Activated CD4-positive, CD25-positive, alpha-beta regulatory T cell treated with anti-CD3 and anti-CD28 coated beads, Interleukin-2, amount 50 U/mL, for 72 hours (primary cell): ENCODE measurements around the gene PKMYT1.

Experiments used
- DNase-seq: peaks from one replicate; pipeline ENCODE4 v3.0.0; 2021

PKMYT1 gene

DNA sequence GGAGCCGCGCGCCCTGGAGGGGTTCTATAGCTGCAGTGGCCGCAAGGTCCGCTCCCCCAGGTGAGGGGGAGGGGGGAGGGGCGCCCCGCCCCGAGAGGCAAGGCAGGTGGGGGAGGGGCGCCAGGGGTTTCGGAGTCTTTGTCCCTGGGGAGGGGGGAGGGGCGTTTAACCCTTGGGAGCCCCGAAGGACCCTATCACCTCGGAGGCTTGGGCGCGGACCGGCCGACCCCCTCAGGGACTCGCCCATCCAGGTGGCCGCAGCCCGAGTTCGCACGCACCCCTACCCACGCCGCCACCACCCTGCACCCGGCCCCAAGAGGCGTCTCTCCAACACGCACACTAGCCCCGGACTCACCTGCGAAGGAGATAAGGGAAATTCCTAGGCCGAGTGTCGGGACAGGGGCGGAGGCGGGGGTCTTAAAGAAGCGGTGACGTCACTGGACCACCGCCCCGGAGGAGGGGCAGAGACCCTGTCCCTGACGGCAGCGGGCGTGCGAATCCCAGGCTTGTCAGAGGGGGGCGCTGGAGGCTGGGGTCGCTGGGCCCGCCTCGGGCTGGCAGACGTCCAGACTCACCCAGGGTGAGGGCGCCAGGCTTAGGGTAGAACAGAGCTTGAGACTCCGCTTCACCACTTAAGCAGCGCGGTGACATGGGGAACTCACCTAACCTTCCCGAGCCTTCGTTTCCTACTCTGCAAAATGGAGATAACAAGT, 37.7 kb upstream of the PKMYT1 start, which contains the start of gene CLDN6:
CLDN6 (minus strand) TSS at position 390 of the 713 bp plus-strand sequence. CDS start 2,162 bp downstream, outside the sequence.
- DNase-seq: no peak

DNA sequence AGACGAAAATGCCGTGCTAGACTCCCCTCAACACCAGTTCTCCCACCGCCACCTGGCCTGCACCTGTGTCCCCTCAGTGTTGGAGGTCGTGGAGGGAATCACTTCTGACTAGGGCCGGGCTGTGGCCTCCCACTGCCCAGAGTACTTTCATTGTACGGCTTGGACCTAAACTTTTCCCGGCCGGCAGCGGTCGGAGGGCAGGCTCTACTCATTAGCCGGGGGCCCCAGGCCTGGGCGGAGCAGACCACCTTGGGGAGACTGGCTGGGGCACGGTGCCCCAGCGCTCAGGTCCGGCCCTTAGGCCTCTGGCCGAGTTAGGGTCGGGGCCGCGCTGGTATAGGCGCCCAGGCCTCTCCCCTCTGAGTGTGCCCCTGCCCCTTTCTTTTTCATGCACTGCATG, 37.1 kb upstream of the PKMYT1 start:
- no peak for DNase-seq

DNA sequence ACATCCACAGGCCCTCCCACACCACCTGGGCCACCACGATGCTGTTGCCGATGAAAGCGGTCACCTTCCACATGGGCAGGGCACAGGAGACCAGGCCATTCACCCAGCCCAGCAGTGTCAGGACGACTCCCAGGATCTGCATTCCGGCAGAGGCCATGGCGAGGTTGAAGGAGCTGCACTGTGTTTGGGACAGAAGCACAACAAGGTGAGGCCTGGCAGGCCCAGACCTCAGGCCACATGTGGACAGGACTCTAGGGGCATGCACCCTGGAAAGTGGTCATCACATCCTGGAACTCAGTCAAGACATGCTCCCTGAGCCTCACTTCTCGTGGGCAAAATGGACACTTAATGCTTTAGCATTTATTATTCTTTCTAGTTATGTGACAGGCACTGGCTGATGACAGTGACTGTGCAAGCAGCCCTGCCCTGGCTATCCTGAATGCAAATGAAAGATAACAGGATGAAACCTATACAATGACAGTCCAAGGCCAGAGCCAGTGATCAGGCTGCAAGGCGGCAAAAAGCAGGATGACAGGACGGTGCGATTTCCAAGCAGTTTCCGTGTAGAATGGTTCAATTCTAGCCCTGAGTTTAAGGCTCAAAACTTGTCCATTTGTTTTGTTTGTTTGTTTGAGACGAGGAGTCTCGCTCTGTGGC, 35.7 kb upstream of the PKMYT1 start:
- no peak for DNase-seq

DNA sequence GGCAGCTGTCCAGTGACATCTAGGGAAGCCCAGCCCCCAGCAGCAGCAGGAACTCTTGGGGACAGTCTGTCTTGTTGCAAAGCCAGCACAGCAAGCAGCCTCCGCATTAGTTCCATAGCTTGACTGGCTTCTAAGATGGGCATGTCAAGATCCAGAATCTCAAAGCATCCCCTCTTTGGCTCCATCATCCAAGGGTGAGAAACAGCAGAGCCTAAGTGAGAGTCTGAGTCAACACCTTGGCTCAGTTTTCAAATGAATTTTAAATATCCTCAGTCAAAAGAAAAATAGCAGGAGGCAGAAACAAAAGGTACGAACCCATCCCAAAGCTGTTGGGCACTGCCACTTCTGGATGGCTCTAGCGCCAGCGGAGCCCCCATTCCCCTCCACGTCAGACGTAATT, 34.7 kb upstream of the PKMYT1 start:
- DNase-seq: no peak

DNA sequence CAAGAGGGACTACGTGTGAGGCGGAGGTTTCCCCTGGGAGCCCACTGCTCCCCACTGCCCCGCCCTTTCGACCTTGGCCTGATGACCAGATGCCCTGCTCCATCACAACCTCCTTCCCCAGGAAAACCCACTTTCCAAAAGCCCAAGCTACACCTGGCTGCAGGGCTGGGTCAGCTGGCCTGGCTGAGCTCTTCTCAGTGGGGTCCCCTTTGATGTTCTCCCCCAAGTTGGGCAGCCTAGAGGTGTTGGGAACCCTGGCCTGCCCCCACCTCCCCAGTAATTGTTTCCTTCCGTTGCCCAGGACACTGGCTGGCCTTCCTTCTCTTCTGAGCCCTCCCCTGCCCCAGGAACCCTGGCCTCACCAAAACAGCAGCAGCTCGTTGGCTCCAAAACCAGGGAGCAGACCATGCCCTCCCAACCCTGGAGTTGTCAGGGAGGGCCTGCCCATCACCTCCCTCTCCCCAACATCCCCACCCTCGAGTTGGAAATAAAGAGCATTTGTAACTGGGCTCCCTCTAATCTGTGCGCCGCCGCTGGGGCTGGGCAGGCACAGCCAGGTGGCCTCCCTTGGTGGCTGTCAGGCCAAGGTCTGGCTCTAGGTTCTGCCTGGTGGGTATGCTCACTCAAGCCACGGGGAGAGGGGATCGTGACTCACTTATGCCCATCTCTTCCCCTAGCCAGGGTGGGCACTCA, 33.9 kb upstream of the PKMYT1 start:
- DNase-seq: no peak

DNA sequence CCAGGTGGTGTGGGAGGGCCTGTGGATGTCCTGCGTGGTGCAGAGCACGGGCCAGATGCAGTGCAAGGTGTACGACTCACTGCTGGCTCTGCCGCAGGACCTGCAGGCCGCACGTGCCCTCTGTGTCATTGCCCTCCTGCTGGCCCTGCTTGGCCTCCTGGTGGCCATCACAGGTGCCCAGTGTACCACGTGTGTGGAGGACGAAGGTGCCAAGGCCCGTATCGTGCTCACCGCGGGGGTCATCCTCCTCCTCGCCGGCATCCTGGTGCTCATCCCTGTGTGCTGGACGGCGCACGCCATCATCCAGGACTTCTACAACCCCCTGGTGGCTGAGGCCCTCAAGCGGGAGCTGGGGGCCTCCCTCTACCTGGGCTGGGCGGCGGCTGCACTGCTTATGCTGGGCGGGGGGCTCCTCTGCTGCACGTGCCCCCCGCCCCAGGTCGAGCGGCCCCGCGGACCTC, 33.3 kb upstream of the PKMYT1 start:
- no peak for DNase-seq

DNA sequence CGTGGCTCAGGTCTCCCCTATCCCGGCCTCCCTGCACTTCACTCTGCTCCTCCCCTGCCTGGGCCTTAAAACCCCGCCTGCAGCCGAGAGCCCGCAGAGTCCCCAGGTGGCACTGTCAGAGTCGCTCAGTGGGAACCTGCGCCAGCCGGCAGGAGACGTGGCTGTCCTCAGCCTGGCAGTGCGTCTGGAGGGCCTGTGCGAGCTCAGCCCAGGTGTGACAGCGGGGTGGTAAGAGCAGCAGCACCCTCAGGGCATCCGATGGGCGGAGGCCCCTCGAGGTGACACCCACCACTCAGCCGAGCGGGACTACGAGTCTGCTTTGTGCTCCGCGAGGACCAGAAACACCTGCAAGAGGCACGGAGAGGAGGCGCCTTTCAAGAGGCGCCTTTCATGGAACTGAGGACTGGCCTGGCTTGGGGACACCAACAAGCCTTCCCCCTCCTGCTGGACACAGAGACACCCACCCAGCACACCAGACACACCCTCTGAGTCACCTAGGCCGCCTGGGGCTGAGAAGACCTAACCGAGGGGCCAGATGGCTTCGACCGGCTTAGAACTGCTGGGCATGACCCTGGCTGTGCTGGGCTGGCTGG, 32.7 kb upstream of the PKMYT1 start, which contains the start of gene CLDN9:
CLDN9 (plus strand) TSS at position 96 of the 593 bp plus-strand sequence; CDS start at position 536, 440 bp downstream.
- no peak for DNase-seq

DNA sequence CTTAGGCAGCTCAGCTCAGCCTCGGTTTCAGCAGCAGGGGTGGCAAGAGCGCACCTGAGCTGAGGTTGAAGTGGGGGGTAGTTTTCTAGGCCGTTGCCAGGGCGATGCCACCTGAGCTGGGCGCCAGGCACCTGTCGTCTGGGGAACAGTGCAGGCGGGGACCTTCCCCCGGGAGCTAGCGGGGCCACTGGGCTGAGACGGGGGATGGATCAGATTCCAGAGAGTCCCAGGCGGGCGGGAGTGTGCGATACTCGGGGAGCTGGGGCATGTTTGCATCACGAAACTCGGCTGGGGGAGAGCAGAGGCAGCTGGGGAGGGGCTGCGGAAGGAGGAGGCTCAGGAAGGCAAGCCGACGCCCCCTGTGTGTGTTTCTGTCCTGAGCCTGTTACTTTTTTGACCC, 32.0 kb upstream of the PKMYT1 start:
- no peak for DNase-seq

DNA sequence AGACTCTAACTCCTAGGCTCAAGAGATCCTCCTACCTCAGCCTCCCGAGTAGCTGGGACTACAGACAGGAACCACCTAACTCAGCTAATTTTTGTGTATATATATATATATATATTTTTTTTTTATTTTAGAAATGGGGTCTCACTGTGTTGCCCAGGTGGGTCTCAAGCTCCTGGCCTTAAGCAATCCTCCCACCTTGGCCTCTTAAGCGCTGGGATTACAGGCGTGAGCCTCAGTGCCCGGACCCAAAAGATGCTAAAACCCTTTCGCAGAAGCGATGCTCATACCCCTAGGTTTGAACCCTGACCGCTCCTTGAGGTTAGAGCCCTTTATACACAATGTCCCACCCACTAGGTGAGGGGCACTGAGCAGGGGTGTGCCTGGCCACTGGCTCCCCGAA, 30.3 kb upstream of the PKMYT1 start:
- DNase-seq: no peak

DNA sequence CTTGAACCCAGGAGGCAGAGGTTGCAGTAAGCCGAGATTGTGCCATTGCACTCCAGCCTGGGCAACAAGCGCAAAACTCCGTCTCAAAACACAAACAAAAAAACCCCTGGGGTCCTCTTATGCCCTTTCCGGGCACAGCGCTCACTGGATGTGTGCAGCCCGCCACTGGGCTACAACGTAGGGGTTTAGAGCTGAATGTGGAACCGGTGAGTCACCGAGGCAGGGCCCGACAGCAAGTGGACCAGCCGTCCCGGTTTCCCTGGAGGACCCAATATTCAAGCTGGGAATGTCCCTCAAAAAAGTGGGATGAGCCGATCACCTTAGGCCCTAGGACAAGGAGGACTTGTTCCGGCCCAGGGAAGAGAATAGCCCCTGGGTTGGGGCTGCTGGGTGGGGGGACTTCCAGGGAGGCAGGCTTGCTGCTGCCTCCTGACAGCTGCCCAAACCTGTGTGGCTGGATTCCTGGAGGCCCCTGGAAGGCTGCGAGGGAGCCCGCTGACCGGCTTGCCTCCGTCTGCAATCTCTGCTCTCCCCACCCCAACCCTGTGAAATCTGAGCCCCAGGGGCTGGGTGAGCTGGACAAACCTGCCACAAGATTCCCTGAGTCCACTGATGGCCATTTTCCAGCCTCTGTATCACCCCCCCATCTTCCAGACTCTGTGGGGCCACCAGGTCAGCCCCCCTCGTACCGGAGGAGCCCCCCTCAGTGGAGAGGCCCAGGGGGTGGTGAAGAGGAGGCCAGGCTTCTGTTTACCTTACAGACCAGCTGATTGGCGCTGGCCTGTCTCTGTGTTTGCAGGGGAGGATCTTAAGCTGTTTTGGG, 29.5 kb upstream of the PKMYT1 start:
- no peak for DNase-seq

DNA sequence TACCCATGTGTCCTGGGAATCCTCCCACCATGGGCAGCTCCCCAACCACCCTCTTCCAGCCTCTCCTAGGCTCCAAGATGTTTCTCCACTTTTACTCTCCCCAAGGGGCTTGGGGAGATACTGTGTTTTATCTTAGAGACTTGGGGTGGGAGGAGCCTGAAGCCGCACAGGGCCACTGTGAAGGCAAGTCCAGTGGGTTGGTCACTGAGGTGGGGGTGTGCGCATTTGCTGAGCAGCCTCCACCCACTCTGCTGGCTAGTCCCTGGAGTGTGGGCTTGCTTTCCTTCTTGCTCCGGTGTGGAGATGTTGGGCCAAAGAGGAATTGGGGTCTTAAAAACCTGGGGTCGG, 28.4 kb upstream of the PKMYT1 start:
- DNase-seq: no peak

DNA sequence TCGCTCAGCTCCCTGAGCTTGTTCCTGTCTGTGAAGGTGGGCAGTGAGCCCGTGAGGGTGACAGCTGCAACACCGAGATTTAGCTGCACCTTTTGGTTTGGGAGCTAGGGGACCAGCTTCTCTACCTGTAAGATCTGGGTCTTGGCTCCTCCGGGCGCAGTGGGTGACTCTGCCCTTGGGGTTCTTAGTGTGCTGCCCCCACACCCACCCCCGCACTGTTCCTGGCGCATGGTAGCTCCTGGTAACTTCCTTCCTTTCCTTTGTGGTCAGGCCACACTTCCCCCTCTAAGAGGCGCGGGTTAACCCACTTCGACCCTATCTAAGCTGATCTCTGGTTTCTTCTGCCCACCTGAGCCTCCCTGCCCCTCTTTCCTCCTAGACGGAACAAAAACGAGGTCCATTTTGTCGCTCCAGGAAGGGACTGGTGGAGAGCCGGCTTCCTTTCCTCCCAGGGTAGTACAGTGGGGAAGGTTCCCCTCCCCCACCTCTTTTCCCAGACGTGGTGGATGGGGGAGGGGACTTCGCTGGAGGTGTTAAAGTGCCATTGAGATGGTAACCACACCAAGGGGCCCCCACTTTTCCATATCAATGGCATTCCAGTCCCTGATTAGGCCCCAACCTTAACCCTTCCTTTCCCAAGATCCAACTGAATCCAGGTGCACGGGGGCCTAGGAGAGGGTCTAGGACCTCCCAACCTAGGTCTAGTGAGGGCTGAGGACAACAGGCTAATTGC, 27.9 kb upstream of the PKMYT1 start:
- DNase-seq: no peak

DNA sequence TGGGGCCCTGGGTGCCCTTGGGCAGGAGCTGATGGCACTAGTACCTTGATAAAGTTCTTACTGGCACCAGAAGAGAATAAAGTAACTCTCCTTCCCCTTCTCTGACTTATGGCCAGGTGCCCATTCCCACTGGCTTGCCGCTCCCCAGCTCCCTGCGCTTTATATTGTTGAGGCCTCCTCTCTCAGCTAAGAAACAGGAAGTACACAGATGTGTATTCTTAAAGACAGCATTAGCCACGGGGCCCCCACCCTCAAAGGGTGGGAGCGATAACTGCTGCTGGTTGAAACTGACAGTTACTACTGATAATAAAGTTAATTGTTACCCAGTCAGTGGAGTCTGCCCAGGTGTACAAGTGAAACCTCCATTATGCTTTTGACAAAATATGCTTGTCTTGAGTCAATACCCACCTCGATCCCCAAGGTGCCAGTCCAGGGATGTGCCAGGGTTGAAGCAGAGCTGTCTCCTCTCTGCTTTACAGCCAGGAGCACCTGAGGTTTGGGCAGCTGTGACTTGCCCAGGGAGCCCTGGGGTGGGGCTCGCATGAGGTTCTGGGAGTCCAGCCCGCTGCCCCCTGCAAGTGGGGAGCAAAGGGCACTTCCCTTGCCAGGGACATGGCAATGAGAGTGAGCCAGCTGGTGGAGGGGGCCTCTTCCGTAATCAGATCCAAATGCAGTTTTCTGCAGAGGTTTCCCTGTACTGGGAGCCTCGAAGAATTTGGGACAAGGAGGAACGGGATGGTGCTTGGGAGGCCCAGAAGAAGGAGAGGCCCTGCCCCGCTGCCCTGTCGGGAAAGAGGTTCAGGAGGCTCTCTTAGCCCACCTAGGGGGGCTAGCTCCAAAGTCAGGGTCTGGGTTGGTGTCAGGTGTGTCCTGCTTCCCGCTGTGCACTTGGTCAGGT, 27.1 kb upstream of the PKMYT1 start:
- no peak for DNase-seq

DNA sequence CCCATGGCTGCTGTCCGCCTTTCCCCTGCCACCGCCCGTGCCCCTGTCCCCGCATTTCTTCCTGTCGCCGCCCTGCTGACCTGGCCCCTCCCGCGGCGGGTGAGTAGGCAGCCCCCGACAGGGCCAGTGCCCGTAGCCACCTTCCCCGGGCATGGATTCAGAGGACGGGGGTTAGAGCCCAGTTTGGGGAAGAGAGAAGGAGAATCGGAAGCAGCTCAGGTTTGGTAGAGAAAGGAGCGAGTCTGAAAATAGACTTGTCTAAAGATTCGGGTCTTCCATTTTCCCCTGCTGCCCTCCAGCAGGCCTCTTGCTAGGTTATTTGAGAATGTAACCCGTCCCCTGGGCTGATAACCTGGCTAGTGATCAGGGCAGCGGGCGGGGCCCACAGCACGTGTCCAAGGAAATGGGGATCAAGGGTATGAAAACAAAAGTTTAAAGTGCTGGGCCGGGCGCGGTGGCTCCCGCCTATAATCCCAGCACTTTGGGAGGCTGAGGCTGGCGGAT, 24.6 kb upstream of the PKMYT1 start:
- DNase-seq: no peak

DNA sequence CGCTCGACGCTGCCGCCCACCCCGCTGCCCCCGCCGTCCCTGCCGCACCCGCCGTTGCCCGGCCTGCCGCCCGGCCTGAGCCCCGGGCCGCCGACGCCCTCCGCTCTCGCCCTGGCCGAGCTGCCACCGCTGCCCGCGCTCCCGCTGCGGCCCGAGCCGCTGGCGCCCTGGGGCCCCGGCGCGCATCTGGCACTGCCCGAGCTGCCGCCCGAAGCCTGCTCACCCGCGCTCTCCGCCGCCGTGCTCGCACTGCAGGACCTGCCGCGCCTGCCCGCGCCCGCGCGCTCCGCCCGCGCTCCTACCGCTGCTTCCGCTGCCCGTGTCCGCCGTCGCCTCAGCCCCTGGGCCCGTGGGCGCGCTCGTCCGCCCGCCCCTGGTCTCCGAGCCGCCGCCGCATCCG, 24.1 kb upstream of the PKMYT1 start:
- no peak for DNase-seq

DNA sequence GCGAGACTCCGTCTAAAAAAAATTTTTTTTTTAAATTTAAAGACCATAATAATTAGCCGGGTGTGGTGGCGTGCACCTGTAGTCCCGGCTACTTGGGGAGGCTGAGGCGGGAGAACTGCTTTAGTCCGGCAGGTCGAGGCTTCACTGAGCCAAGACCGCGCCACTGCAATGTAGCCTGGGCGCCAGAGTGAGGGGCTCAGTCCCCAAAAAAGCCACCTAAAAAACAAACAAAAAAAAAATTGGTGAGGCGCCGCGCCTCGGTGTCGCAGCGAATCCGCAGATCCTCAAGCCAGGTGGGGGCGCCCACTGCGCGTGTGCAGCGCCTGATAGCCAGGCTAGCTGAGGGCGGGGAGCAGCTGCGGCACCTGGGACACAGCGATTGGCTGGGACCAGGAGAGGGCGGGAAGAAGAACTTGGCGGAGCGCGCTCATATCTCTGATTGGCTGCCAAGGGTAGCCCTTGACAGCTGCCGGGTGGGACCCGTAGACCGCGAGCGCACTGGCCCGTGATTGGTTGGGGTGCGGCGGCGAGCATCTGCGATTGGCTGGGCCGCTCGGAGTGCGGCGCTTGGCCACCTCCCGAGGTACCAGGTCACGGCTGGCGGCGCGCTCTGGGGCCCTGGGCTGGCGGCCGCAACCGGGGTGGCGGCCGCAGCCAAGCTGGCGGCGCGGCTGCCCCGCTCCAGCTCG, 23.5 kb upstream of the PKMYT1 start:
- DNase-seq: peak; percentile 95

DNA sequence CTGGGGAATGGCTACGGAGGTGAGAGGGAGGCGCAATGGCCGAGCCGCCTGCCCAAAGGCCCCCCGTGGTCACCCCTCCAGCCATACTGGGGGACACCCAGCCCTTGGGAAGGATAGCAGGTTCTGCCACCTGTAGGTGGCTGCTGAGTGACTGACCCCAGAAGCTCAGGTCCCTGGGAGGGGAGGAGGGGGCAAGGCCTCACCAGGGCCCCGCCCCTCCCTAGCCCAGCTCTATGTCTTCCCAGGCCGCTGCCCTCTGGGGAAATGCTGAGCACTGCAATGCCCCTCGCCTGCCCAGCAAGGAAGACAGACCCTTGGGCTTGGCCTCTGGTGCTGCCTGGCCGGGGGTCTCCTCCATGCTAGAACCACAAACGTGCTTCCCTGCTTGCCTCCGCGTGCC, 21.1 kb upstream of the PKMYT1 start:
- DNase-seq: no peak

DNA sequence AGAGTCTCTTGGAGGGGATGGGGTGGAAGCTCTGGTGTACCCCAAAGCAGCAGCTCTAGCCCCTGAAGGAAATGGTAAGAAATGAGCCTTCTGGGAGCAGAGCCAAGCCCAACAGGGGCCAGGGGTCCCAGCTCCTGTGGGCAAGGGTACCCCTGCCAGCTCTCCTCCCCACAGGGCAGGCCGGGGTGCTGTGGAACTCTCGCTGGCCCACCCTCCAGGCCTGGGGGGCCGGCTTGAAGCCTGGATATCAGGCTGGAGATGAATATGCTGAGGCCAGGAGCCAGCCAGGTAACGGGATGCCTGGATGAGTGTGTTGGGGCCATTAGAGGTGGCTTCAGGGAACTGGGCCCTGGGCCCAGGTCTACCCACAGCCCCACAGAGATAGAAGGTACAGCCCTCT, 20.3 kb upstream of the PKMYT1 start:
- no peak for DNase-seq

DNA sequence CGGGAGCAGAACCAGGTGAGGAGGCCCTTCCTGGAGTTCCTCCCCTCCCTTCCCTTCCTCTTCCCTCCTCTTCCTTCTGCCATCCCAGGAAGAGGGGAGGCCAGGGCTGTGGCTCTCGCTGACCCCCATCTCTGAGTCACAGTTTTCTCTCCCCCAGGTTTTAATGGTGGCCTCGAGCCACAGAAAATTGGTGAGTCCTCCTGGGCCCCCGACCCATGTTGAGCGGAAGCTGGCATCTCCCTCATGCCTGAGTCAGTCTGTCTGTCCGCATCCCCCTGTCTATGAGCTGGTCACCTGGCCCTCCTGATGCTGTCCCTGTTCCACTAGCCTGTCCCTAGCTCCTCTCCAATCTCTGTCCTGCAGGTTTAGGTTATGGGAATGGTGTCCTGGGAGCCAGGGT, 19.7 kb upstream of the PKMYT1 start:
- DNase-seq: no peak

DNA sequence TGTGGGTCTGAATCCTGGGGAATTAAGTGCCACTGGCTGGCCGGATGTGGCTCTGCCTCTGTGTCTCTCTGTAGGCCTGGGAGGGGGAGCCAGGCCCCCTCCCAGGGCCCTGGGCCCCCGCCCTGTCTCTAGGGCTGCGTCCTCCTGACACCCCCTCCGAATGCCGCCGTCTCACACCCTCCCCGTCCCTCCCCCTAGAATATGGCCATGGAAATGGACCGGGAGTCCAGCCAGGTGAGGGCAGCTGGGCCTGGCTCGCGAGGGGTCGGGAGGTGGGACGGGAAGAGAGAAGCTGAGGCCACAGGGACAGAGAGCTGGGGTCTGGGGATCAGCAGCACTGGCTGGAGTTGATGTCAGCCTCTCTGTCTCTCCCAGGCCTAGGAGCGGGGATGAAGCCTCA, 16.1 kb upstream of the PKMYT1 start:
- DNase-seq: no peak
